GM23338 (cell line): ENCODE data around the gene ARHGAP28. TPM values are rescaled to one million over a fixed set of nuclear protein-coding genes. Genes with fewer than 3 reads are reported as not detected.

ENCODE experiments used
- ATAC-seq: fragments of 200-7000 bp; cut with Tn5 transposase; 3 replicates; pipeline ENCODE4 v1.9.1; 2020
- DNase-seq: peaks from one replicate; pipeline ENCODE4 v3.0.0-alpha.2; 2015; ENCODE audit warnings: low spot score
- H2AFZ ChIP-seq: fragments of 200-600 bp; sonication (generic); 2 replicates; pipeline ENCODE4 v1.8.0; 2016; ENCODE audit warnings: antibody characterized with exemption, mild to moderate bottlenecking, moderate library complexity
- H3F3A ChIP-seq: fragments of 200-600 bp; sonication (generic); replicated peaks from 2 replicates; pipeline ENCODE4 v1.8.0; 2017; ENCODE audit warnings: antibody characterized with exemption, mixed run types, low read depth
- H3K27ac ChIP-seq: fragments of 200-600 bp; sonication (generic); 2 replicates; pipeline ENCODE4 v1.6.1; 2016; ENCODE audit warnings: low read depth
- H3K27me3 ChIP-seq: fragments of 200-600 bp; sonication (generic); 2 replicates; pipeline ENCODE4 v1.8.0; 2016; ENCODE audit warnings: mild to moderate bottlenecking, mixed run types, moderate library complexity; ENCODE audit not compliant: insufficient read depth
- H3K36me3 ChIP-seq: fragments of 200-600 bp; sonication (generic); 2 replicates; pipeline ENCODE4 v1.8.0; 2016; ENCODE audit warnings: mild to moderate bottlenecking; ENCODE audit not compliant: insufficient read depth
- H3K4me1 ChIP-seq: fragments of 200-600 bp; sonication (generic); 2 replicates; pipeline ENCODE4 v1.8.0; 2016; ENCODE audit warnings: mild to moderate bottlenecking, moderate library complexity; ENCODE audit not compliant: insufficient read depth
- H3K4me2 ChIP-seq: fragments of 200-600 bp; sonication (generic); 2 replicates; pipeline ENCODE4 v1.7.1; 2017; ENCODE audit warnings: mixed run types
- H3K4me3 ChIP-seq: fragments of 200-600 bp; sonication (generic); 2 replicates; pipeline ENCODE4 v1.6.1; 2016; ENCODE audit warnings: mixed run types
- H3K79me2 ChIP-seq: fragments of 200-600 bp; sonication (generic); replicated peaks from 2 replicates; pipeline ENCODE4 v1.8.0; 2017; ENCODE audit warnings: mild to moderate bottlenecking; ENCODE audit not compliant: insufficient read depth
- H3K9me2 ChIP-seq: fragments of 200-600 bp; sonication (generic); 2 replicates; pipeline ENCODE4 v1.8.0; 2017; ENCODE audit not compliant: insufficient read depth
- H4K20me1 ChIP-seq: fragments of 200-600 bp; sonication (generic); replicated peaks from 2 replicates; pipeline ENCODE4 v1.8.0; 2017; ENCODE audit warnings: mild to moderate bottlenecking; ENCODE audit not compliant: insufficient read depth
- H3K27ac Mint-ChIP-seq: 2 replicates; pipeline ENCODE4 v1.8.0; 2020; ENCODE audit warnings: inconsistent platforms, mild to moderate bottlenecking, moderate library complexity, mixed read lengths
- H3K27me3 Mint-ChIP-seq: 3 replicates; pipeline ENCODE4 v1.8.0; 2022; ENCODE audit warnings: low read depth, mild to moderate bottlenecking, moderate library complexity, mixed read lengths, inconsistent platforms; ENCODE audit not compliant: insufficient read depth, poor library complexity
- H3K36me3 Mint-ChIP-seq: 3 replicates; pipeline ENCODE4 v1.8.0; 2021; ENCODE audit warnings: low read depth, mild to moderate bottlenecking, inconsistent platforms, moderate library complexity, mixed read lengths
- H3K4me1 Mint-ChIP-seq: 3 replicates; pipeline ENCODE4 v1.8.0; 2020; ENCODE audit warnings: mild to moderate bottlenecking, inconsistent platforms, mixed read lengths
- H3K4me3 Mint-ChIP-seq: 3 replicates; pipeline ENCODE4 v1.8.0; 2021; ENCODE audit warnings: moderate library complexity, mild to moderate bottlenecking, inconsistent platforms, mixed read lengths
- H3K9me3 Mint-ChIP-seq: 3 replicates; pipeline ENCODE4 v1.8.0; 2020; ENCODE audit warnings: moderate library complexity, mild to moderate bottlenecking, inconsistent platforms, mixed read lengths
- CREB1 ChIP-seq: fragments of 250-450 bp; sonication (Bioruptor Pico); IDR thresholded peaks from 2 replicates; pipeline ENCODE4 v1.5.0; 2020; ENCODE audit warnings: low read depth, mild to moderate bottlenecking, moderate library complexity
- ETS1 ChIP-seq: IDR thresholded peaks from 2 replicates; pipeline ENCODE4 v1.6.1; 2016; ENCODE audit warnings: antibody characterized with exemption
- EZH2 ChIP-seq: fragments of 200-600 bp; sonication (generic); IDR thresholded peaks from one replicate; pipeline ENCODE4 v1.8.0; 2017; ENCODE audit warnings: antibody characterized with exemption, mild to moderate bottlenecking, low read depth; ENCODE audit not compliant: unreplicated experiment
- EZH2phosphoT487 ChIP-seq: fragments of 200-600 bp; sonication (generic); IDR thresholded peaks from one replicate; pipeline ENCODE4 v1.8.1; 2018; ENCODE audit warnings: antibody characterized with exemption; ENCODE audit not compliant: unreplicated experiment
- JUNB ChIP-seq: IDR thresholded peaks from one replicate; pipeline ENCODE4 v1.6.1; 2016; ENCODE audit warnings: antibody characterized with exemption; ENCODE audit not compliant: unreplicated experiment
- NANOG ChIP-seq: IDR thresholded peaks from 2 replicates; pipeline ENCODE4 v1.6.1; 2016; ENCODE audit warnings: antibody characterized with exemption, borderline replicate concordance
- POLR2AphosphoS5 ChIP-seq: IDR thresholded peaks from 2 replicates; pipeline ENCODE4 v1.6.1; 2016; ENCODE audit warnings: antibody characterized with exemption, low read depth
- STAT1 ChIP-seq: IDR thresholded peaks from one replicate; pipeline ENCODE4 v1.6.1; 2016; ENCODE audit warnings: antibody characterized with exemption; ENCODE audit not compliant: unreplicated experiment
- ZNF114 ChIP-seq: fragments of 250-450 bp; sonication (Bioruptor Pico); IDR thresholded peaks from 2 replicates; pipeline ENCODE4 v1.5.0; 2020; ENCODE audit warnings: mild to moderate bottlenecking, moderate library complexity
- ZNF331 ChIP-seq: fragments of 250-450 bp; sonication (Bioruptor Pico); IDR thresholded peaks from 2 replicates; pipeline ENCODE4 v1.5.0; 2020; ENCODE audit warnings: low read depth, mild to moderate bottlenecking, moderate library complexity
- polyA plus RNA-seq: library from polyadenylated mRNA; unstranded; fragments of >200 nt; fragmentation: Nextera tagmentation; extraction: Ambion mirVana; gene quantifications from 2 replicates; pipeline ENCODE4 v1.2.1, GENCODE V29; 2016
- total RNA-seq: library from RNA; depleted of rRNA; stranded (reverse); fragments of >200 nt; shearing (Covaris generic); gene quantifications from 2 replicates; pipeline ENCODE4 v1.2.3, GENCODE V29; 2014
- TF ChIP-seq, protein P1 (sequence below): IDR thresholded peaks from one replicate; pipeline ENCODE4 v1.6.1; 2018; ENCODE audit warnings: antibody characterized with exemption; ENCODE audit not compliant: unreplicated experiment

Gene ARHGAP28
- total and polyA plus RNA-seq, 2 experiments from 2014 or later, result 2.8 to 9.6 TPM

GRCh38 chr18:6850396-6850795 is 120.9 kb downstream of the ARHGAP28 start (continued):
- no peak for TF ChIP-seq ZNF331 (CRISPR knock-in tag)
- no peak for TF ChIP-seq STAT1
- TF ChIP-seq POLR2AphosphoS5, result no peak

DNA sequence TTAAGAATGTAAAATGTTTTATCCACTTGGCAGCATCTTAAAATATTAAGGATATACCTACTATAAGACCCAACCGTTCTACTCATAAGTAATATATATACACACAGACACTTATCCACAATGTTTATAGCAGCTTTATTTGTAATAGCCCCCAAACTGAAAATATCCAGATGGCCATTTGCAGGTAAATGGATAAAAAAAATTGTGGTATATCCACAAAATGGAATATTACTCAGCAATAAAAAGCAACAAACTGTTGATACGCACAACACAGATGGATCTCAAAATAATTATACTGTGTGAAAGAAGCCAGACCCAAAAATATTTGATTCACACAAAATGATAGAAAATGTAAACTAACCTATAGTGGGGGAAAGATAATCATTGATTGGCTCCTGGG is 122.0 kb downstream of the ARHGAP28 start:
- ATAC-seq (no peak), DNase-seq (no peak)
- Histone ChIP-seq H3K4me3 (no peak overlapping the region), H3K4me2 (no peak overlapping the region), H3K27ac (no peak overlapping the region), H3K4me1 (no peaks in the 10 kb centered on the region), H3K27me3 (no peaks in the 10 kb centered on the region), H3K79me2 (no peaks in the 10 kb centered on the region), H2AFZ (no peak overlapping the region), H3K9me2 (0 out of 2 replicates have a peak, but pooled peaks cover 5% of the 10 kb centered on the region), H4K20me1 (no peaks in the 10 kb centered on the region), H3F3A (no peaks in the 10 kb centered on the region), H3K36me3 (peaks cover 4% of the 10 kb centered on the region)
- no peak for TF ChIP-seq ZNF114 (CRISPR knock-in tag)
- no peak for TF ChIP-seq POLR2AphosphoS5
- no peak overlapping the region for H3K27ac Mint-ChIP-seq
- no peaks in the 10 kb centered on the region for H3K27me3 Mint-ChIP-seq
- peaks cover 37% of the 10 kb centered on the region for H3K9me3 Mint-ChIP-seq
- peaks cover 52% of the 10 kb centered on the region for H3K36me3 Mint-ChIP-seq
- H3K4me3 Mint-ChIP-seq, result no peak overlapping the region
- H3K4me1 Mint-ChIP-seq, result no peaks in the 10 kb centered on the region; the same call in 2 of the 3 replicates

- H2AFZ ChIP-seq, result no peak overlapping the region
- no peak overlapping the region for H3K27ac ChIP-seq
- Mint-ChIP-seq H3K9me3 (peaks cover 37% of the 10 kb centered on the region), H3K4me3 (no peak overlapping the region), H3K36me3 (peaks cover 52% of the 10 kb centered on the region), H3K27ac (no peak overlapping the region), H3K27me3 (peaks cover 2% of the 10 kb centered on the region), H3K4me1 (peaks cover 11% of the 10 kb centered on the region; the same call in 2 of the 3 replicates)
- H3K4me1 ChIP-seq, result no peaks in the 10 kb centered on the region
- H4K20me1 ChIP-seq, result no peaks in the 10 kb centered on the region
- ATAC-seq, result no peak
- H3K27me3 ChIP-seq, result no peaks in the 10 kb centered on the region
- peaks cover 4% of the 10 kb centered on the region for H3K36me3 ChIP-seq
- DNase-seq, result no peak
- H3K4me3 ChIP-seq, result no peak overlapping the region
- H3F3A ChIP-seq, result no peaks in the 10 kb centered on the region
- H3K4me2 ChIP-seq, result no peak overlapping the region
- H3K9me2 ChIP-seq, result 0 out of 2 replicates have a peak, but pooled peaks cover 5% of the 10 kb centered on the region
- no peaks in the 10 kb centered on the region for H3K79me2 ChIP-seq
- no peak for TF ChIP-seq NANOG
- no peak for TF ChIP-seq POLR2AphosphoS5
- no peak for TF ChIP-seq ETS1
- TF ChIP-seq CREB1 (CRISPR knock-in tag), result no peak
- no peak for TF ChIP-seq JUNB
- no peak for TF ChIP-seq ZNF114 (CRISPR knock-in tag)
- no peak for TF ChIP-seq EZH2phosphoT487
- TF ChIP-seq ZNF331 (CRISPR knock-in tag), result no peak
- TF ChIP-seq, protein P1, sequence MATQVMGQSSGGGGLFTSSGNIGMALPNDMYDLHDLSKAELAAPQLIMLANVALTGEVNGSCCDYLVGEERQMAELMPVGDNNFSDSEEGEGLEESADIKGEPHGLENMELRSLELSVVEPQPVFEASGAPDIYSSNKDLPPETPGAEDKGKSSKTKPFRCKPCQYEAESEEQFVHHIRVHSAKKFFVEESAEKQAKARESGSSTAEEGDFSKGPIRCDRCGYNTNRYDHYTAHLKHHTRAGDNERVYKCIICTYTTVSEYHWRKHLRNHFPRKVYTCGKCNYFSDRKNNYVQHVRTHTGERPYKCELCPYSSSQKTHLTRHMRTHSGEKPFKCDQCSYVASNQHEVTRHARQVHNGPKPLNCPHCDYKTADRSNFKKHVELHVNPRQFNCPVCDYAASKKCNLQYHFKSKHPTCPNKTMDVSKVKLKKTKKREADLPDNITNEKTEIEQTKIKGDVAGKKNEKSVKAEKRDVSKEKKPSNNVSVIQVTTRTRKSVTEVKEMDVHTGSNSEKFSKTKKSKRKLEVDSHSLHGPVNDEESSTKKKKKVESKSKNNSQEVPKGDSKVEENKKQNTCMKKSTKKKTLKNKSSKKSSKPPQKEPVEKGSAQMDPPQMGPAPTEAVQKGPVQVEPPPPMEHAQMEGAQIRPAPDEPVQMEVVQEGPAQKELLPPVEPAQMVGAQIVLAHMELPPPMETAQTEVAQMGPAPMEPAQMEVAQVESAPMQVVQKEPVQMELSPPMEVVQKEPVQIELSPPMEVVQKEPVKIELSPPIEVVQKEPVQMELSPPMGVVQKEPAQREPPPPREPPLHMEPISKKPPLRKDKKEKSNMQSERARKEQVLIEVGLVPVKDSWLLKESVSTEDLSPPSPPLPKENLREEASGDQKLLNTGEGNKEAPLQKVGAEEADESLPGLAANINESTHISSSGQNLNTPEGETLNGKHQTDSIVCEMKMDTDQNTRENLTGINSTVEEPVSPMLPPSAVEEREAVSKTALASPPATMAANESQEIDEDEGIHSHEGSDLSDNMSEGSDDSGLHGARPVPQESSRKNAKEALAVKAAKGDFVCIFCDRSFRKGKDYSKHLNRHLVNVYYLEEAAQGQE, result no peak
- no peak for TF ChIP-seq EZH2
- no peak for TF ChIP-seq STAT1
Observed at GRCh38 chr18:6854811-6855210, 125.3 kb downstream of the ARHGAP28 start.
